ENCODE data around the gene TRAF3.

The TRAF3 gene

GRCh38 chr14:102819176-102819628 is 42.0 kb downstream of the TRAF3 start:
- Histone ChIP-seq H3K9me3 (ENCODE audit: insufficient read depth, low read length) (no peaks in the 10 kb centered on the region), H2AFZ (ENCODE audit: low read depth, low read length, severe bottlenecking) (no peak overlapping the region), H3K9me2 (replicated peaks; ENCODE audit: insufficient read depth, low read length) (no peaks in the 10 kb centered on the region), H4K20me1 (ENCODE audit: low read depth, low read length) (no peaks in the 10 kb centered on the region), H3K9ac (ENCODE audit: low read length) (no peak overlapping the region), H3K4me2 (ENCODE audit: low read depth, low read length, poor library complexity, severe bottlenecking) (no peak overlapping the region), H3K4me3 (ENCODE audit: insufficient read depth, low read length, poor library complexity, severe bottlenecking) (no peak overlapping the region), H3K27ac (ENCODE audit: low read depth, low read length) (no peak overlapping the region), H3K27me3 (ENCODE audit: low read length) (no peaks in the 10 kb centered on the region), H3K79me2 (ENCODE audit: insufficient read depth, low read length) (no peaks in the 10 kb centered on the region), H3K36me3 (ENCODE audit: low read length) (no peaks in the 10 kb centered on the region), H3F3A (ENCODE audit: insufficient read depth) (no peaks in the 10 kb centered on the region)
- no peak for TF ChIP-seq CTCF (IDR thresholded peaks at IDR 0.05; ENCODE audit: insufficient read depth, low read length, poor library complexity, severe bottlenecking)
- TF ChIP-seq EZH2phosphoT487 (conservative IDR thresholded peaks at IDR 0.05; ENCODE audit: low read length) = no peak

- H3K4me2 ChIP-seq (ENCODE audit: low read depth, low read length, poor library complexity, severe bottlenecking) = no peak overlapping the region
These were observed 42.6 kb downstream of the TRAF3 start for GRCh38 chr14:102819747-102820330.

GRCh38 chr14:102821252-102821651 is 44.0 kb downstream of the TRAF3 start:
- no peaks in the 10 kb centered on the region for H3K36me3 ChIP-seq (ENCODE audit: low read length)
- no peaks in the 10 kb centered on the region for H3K9me3 ChIP-seq (ENCODE audit: insufficient read depth, low read length)
- no peaks in the 10 kb centered on the region for H3K9me2 ChIP-seq (replicated peaks; ENCODE audit: insufficient read depth, low read length)
- H3K79me2 ChIP-seq (ENCODE audit: insufficient read depth, low read length) = no peaks in the 10 kb centered on the region
- no peak overlapping the region for H3K9ac ChIP-seq (ENCODE audit: low read length)
- no peaks in the 10 kb centered on the region for H4K20me1 ChIP-seq (ENCODE audit: low read depth, low read length)
- H3F3A ChIP-seq (ENCODE audit: insufficient read depth) = no peaks in the 10 kb centered on the region
- no peak overlapping the region for H2AFZ ChIP-seq (ENCODE audit: low read depth, low read length, severe bottlenecking)
- H3K27ac ChIP-seq (ENCODE audit: low read depth, low read length) = no peak overlapping the region
- H3K4me2 ChIP-seq (ENCODE audit: low read depth, low read length, poor library complexity, severe bottlenecking) = no peak overlapping the region
- H3K4me3 ChIP-seq (ENCODE audit: insufficient read depth, low read length, poor library complexity, severe bottlenecking) = no peak overlapping the region
- TF ChIP-seq EZH2phosphoT487 (conservative IDR thresholded peaks at IDR 0.05; ENCODE audit: low read length) = no peak
- no peak for TF ChIP-seq CTCF (IDR thresholded peaks at IDR 0.05; ENCODE audit: insufficient read depth, low read length, poor library complexity, severe bottlenecking)
- no peaks in the 10 kb centered on the region for H3K27me3 ChIP-seq (ENCODE audit: low read length)

More at GRCh38 chr14:102819747-102820330, 42.6 kb downstream of the TRAF3 start:
- H3K27ac ChIP-seq (ENCODE audit: low read depth, low read length) = no peak overlapping the region
- no peaks in the 10 kb centered on the region for H3K9me2 ChIP-seq (replicated peaks; ENCODE audit: insufficient read depth, low read length)
- H3K9ac ChIP-seq (ENCODE audit: low read length) = no peak overlapping the region
- no peaks in the 10 kb centered on the region for H3K79me2 ChIP-seq (ENCODE audit: insufficient read depth, low read length)
- H3K9me3 ChIP-seq (ENCODE audit: insufficient read depth, low read length) = no peaks in the 10 kb centered on the region
- H4K20me1 ChIP-seq (ENCODE audit: low read depth, low read length) = no peaks in the 10 kb centered on the region
- H3K4me3 ChIP-seq (ENCODE audit: insufficient read depth, low read length, poor library complexity, severe bottlenecking) = no peak overlapping the region
- H2AFZ ChIP-seq (ENCODE audit: low read depth, low read length, severe bottlenecking) = no peak overlapping the region
- H3K27me3 ChIP-seq (ENCODE audit: low read length) = no peaks in the 10 kb centered on the region
- H3K36me3 ChIP-seq (ENCODE audit: low read length) = no peaks in the 10 kb centered on the region
- H3F3A ChIP-seq (ENCODE audit: insufficient read depth) = no peaks in the 10 kb centered on the region
- TF ChIP-seq EZH2phosphoT487 (conservative IDR thresholded peaks at IDR 0.05; ENCODE audit: low read length) (no peak), CTCF (IDR thresholded peaks at IDR 0.05; ENCODE audit: insufficient read depth, low read length, poor library complexity, severe bottlenecking) (no peak)
